ENCODE measurements around the gene NTRK3.
A peak's percentile ranks its signal among the peaks of the same experiment; 100 is the strongest.

Gene NTRK3

DNA sequence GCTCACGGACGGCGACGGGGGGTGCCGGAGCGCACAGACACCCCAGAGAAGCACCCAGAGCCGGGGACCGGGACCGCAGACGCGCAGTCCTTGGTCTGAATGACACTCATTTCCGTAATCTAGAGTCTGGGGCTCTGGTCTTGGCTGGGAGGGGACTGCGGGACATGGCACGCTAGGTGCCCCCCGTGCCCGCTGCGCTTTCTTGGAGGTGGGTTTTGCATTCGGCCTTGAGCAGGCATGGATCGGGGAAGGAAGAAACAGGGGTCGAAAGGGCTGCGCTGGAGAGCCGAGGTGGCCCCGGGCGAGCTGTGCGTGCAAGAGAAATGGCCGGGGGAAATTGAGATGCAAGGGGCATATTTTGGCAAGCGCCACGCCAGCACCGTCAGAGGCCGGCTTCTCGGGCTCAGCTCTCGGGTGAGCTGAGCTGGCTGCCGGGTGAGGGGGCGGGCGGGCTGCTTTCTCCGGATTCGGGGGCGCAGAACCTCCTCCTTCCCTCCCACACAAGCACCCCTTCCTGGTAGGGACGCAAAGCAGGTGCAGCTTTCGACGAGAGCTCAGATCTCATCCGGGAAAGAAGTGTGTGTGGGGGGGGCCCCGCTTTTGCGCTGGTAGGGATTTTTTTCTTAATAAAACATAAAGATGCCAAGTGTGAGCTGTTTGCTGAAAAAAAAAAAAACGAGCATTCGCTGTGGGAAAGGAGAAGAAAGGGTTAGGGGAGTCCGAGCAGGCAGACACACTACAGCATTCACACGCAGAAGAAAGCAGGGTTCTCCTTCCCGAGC, 963 bp upstream of the NTRK3 start:
- DNase-seq, result peak; percentile 74

- DNase-seq, result peak; percentile 78
These were observed 858 bp downstream of the NTRK3 start for GRCh38 chr15:88255484-88256278.

DNA sequence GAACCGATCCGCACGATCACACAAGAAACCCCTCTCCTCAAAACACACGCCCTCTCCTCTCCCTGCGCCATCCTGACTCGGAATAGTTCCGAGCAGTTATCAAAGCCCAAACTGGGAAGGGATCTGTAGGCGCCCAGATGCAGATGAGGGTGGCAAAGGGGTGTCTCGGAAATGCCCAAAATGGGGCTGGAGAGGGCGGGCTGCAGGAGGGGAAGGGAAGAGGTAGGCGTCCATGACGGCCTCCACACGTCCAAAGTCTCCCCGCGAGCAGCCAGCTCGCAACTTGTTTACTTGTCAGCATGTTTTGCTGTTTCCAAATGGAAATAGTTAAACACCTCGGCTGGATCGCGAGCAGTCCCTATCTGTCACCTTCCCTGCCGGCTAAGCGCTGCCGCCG, 1.5 kb downstream of the NTRK3 start:
- no peak for DNase-seq

DNA sequence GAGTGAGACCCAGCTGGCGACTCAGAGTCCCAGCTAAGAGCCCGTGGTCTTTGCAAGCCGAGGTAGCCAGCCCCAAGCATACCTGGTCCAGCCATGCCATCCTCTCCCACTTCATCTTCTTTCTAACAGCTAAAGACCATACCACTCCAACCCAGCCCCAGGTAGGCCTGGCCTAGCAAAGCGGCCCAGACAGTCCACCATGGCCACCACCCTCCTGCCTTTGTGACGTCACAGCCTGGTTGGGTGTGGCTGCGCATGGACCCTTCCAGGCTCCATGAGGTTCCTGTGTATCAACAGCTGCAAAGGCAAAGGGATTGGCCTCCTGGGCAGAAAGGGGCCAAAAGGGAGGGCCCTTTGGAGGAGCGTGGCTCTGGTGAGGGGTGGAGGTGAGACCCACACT, 4.1 kb downstream of the NTRK3 start:
- DNase-seq, result no peak

DNA sequence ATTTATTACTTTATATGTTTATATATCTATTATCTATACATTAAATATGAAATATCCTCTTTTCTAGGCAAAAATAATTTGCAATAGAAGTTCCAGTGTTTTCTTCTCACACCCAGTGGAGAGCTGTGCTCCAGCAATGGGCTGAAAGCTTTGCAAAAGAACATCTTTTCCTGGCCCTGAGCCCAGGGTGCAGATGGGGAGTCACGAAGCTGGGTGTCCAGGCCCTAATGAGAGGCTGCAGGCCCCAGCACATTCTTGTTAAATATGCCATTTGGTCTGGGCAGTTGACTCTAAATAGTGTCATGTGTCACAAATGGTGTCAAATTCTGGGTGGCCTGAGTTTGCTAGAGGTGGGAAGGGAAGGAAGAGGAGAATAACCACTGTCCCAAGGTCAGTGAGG, 5.7 kb downstream of the NTRK3 start:
- DNase-seq, result no peak

- no peak for DNase-seq
These were observed 7.3 kb downstream of the NTRK3 start for GRCh38 chr15:88249220-88249619.

GRCh38 chr15:88247914-88248313, 8.6 kb downstream of the NTRK3 start:
- DNase-seq, result no peak

GRCh38 chr15:88246666-88247446, 9.7 kb downstream of the NTRK3 start:
- peak; percentile 91 for DNase-seq

GRCh38 chr15:88246081-88246480, 10.5 kb downstream of the NTRK3 start:
- peak; percentile 17 for DNase-seq

GRCh38 chr15:88243895-88244787, 12.4 kb downstream of the NTRK3 start:
- DNase-seq, result peak; percentile 64

DNA sequence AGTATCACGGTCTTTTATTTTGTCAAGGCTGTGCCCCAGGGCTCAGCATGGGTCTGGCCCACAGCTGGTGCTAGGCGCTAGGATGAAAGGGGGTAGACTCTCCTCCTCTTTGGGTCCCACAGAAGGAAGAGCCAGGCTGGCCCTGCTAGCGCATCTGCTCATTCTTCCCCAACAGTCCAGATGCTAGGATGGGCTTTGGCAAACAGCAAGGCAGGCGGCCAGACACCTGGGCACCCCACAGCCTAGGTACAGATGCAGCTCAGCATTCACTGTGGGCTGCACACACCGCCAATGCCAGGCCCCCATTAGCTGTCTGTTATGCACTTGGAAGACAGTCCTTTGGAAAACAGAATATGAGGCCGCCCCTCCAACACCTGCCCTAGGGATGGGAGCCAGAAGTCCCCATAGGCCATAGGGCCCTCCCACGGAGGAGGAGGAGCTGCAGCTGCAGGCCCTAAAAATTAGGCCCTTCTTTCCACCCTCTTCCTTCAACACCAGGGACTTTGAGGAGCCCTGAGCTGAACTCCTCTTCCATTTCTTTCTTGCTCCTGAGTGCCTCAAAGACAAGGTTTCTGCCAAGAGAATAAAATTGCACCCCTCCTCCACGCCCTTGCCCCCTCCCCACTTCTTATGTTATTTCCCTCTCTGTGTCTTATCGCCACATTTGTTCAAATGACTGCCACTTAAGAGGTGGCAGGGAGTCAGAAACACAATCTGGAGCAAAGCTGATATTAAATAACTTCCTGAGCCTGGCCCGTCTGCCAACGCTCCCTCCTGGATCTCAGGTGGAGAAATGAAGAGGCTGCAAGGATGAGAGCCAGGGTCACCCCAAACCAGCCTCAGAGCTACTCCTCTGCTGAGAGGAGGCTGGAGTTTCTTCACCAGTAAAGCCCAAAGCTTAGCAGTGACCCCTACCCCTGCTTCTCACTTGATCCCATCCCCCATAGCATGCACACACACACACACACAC, 13.7 kb downstream of the NTRK3 start:
- DNase-seq, result no peak

- no peak for DNase-seq
These were observed 15.1 kb downstream of the NTRK3 start for GRCh38 chr15:88241461-88241860.

GRCh38 chr15:88241060-88241459, 15.5 kb downstream of the NTRK3 start:
- no peak for DNase-seq

DNA sequence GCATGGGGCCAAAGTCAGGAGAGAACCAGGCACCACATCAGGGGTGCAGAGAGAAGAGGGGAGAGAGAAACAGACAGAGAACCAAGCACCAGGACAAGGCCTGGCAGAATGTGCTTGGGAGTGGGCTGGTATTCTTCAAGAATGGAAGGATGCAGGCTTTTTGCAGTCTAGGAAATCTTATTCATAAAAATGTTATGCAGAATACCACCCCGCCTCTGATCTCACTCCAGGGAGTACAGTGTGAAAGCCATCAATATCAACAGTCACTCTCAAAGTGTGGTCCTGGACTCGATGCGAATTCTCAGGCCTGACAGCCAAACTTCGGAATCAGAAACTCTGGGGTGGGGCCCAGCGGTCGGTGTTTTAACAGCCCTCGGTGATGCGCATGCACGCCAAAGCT, 16.9 kb downstream of the NTRK3 start:
- DNase-seq, result no peak

GRCh38 chr15:88238618-88239430, 17.7 kb downstream of the NTRK3 start:
- no peak for DNase-seq

DNA sequence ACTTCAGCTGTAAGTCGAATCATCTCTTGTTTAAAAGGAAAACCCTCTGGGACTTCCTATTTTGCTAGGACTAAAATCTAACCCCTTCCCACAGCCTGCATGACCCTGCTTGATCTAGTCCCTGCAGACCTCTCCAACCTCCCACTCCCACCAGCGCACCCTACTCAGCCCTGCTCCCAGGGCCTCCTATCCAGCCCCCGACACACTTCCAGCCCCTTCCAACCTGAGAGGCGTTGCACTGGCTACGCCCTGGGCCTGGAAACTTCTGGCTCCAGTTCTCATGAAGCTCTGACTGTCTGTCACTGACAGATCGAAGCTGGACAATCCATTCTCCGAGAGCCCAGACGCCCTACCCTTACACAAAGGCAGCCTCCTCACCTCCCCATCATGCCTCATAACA, 21.8 kb downstream of the NTRK3 start:
- no peak for DNase-seq

GRCh38 chr15:88233921-88234320, 22.6 kb downstream of the NTRK3 start:
- DNase-seq, result no peak

DNA sequence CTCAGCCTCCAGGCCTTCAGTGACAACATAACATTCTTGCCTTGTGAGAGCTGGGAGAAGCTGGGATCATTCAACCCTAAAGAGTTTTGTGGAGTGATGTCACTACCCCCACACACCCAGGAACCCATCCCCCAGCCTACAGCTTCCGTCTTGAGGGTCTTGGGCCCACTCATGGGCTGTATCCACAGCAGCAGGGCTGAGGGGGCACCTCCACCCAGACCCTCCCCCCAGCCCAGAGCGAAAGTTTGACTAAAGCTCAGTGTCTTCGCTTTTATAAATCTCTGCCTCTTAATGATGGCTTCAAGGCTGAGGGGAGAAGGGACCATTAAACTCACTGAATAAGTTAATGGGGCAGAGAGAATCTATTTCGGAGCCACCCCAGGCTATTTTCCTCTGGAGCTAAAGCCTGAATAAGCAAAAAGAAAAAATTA, 23.8 kb downstream of the NTRK3 start:
- peak; percentile 27 for DNase-seq

GRCh38 chr15:88231909-88232644, 24.5 kb downstream of the NTRK3 start:
- DNase-seq, result peak; percentile 30

All from retina (tissue), 1 donor.